Panc1 (cell line): ENCODE results near the gene KATNAL1.

Source experiments
- POLR2AphosphoS5 ChIP-seq: IDR thresholded peaks from 2 replicates; pipeline ENCODE4 v1.6.1; 2012; ENCODE audit warnings: mild to moderate bottlenecking, low read depth, low read length, moderate library complexity
- SIN3A ChIP-seq: IDR thresholded peaks from 2 replicates; pipeline ENCODE4 v1.6.1; 2012; ENCODE audit warnings: low read depth, mild to moderate bottlenecking, low read length, moderate library complexity, borderline replicate concordance; ENCODE audit not compliant: insufficient read depth
- TF ChIP-seq, protein P1 (sequence below): fragments of 450-650 bp; IDR thresholded peaks from 2 replicates; pipeline ENCODE4 v1.5.1; 2017; ENCODE audit warnings: mild to moderate bottlenecking
- TF ChIP-seq, protein P2 (sequence below), 2 experiments: IDR thresholded peaks; 2 replicates each; pipeline ENCODE4 v1.6.1; 2011 to 2012; ENCODE audit warnings: low read depth in 2 of 2, control low read depth in 1 of 2, low read length in 1 of 2, mild to moderate bottlenecking in 1 of 2, moderate library complexity in 1 of 2; ENCODE audit not compliant: insufficient read depth in 1 of 2

DNA sequence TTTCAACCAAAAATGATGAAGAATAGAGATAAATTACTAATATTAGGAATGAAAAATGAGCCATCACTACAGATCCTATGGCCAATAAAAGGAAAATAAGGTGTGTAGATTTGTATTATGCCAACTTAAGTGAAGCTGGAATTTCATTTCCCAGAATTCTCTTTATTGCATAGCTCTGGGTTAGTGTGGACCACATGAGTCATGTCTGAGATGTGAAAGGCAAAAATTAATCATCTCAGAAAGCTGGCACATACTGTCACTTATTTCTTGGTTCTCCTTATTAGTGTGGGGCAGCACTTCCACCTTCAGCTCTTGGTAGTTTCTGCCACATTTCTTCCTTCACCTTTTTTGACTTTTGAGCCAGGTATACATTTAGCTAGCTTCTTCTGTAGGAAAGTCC lies 82.6 kb downstream of the KATNAL1 start:
- TF ChIP-seq, protein P1, sequence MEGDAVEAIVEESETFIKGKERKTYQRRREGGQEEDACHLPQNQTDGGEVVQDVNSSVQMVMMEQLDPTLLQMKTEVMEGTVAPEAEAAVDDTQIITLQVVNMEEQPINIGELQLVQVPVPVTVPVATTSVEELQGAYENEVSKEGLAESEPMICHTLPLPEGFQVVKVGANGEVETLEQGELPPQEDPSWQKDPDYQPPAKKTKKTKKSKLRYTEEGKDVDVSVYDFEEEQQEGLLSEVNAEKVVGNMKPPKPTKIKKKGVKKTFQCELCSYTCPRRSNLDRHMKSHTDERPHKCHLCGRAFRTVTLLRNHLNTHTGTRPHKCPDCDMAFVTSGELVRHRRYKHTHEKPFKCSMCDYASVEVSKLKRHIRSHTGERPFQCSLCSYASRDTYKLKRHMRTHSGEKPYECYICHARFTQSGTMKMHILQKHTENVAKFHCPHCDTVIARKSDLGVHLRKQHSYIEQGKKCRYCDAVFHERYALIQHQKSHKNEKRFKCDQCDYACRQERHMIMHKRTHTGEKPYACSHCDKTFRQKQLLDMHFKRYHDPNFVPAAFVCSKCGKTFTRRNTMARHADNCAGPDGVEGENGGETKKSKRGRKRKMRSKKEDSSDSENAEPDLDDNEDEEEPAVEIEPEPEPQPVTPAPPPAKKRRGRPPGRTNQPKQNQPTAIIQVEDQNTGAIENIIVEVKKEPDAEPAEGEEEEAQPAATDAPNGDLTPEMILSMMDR, result no peak
- no peak for TF ChIP-seq SIN3A
- no peak for TF ChIP-seq POLR2AphosphoS5
- TF ChIP-seq, protein P2, sequence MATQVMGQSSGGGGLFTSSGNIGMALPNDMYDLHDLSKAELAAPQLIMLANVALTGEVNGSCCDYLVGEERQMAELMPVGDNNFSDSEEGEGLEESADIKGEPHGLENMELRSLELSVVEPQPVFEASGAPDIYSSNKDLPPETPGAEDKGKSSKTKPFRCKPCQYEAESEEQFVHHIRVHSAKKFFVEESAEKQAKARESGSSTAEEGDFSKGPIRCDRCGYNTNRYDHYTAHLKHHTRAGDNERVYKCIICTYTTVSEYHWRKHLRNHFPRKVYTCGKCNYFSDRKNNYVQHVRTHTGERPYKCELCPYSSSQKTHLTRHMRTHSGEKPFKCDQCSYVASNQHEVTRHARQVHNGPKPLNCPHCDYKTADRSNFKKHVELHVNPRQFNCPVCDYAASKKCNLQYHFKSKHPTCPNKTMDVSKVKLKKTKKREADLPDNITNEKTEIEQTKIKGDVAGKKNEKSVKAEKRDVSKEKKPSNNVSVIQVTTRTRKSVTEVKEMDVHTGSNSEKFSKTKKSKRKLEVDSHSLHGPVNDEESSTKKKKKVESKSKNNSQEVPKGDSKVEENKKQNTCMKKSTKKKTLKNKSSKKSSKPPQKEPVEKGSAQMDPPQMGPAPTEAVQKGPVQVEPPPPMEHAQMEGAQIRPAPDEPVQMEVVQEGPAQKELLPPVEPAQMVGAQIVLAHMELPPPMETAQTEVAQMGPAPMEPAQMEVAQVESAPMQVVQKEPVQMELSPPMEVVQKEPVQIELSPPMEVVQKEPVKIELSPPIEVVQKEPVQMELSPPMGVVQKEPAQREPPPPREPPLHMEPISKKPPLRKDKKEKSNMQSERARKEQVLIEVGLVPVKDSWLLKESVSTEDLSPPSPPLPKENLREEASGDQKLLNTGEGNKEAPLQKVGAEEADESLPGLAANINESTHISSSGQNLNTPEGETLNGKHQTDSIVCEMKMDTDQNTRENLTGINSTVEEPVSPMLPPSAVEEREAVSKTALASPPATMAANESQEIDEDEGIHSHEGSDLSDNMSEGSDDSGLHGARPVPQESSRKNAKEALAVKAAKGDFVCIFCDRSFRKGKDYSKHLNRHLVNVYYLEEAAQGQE (IDR thresholded peaks at IDR 0.05; ENCODE audit: insufficient read depth in 1 of 2, low read depth in 2 of 2, low read length in 1 of 2), result no peak
